H1 (cell line): ENCODE results near the gene AFF2.

ENCODE experiments used
- CTCF ChIP-seq, 3 experiments: IDR thresholded peaks; 1 replicate in 2 of 3; 2 replicates in 1 of 3; pipeline versions ENCODE4 v1.5.1 to v1.6.1; 2011; ENCODE audit warnings: low read length in 3 of 3, mild to moderate bottlenecking in 3 of 3, inconsistent platforms in 2 of 3, low read depth in 1 of 3, moderate library complexity in 1 of 3; ENCODE audit not compliant: insufficient read depth in 1 of 3; ENCODE audit errors: control extremely low read depth in 1 of 3
- EZH2 ChIP-seq: fragments of 200-600 bp; sonication (generic); IDR thresholded peaks from 2 replicates; pipeline ENCODE4 v1.7.1; 2012; ENCODE audit warnings: low read depth, mild to moderate bottlenecking, moderate library complexity, low read length, inconsistent platforms; ENCODE audit not compliant: severe bottlenecking
- KDM1A ChIP-seq: fragments of 200-600, 300-600 bp; sonication (generic); IDR thresholded peaks from 2 replicates; pipeline ENCODE4 v1.7.1; 2016; ENCODE audit warnings: mild to moderate bottlenecking, low read length, borderline replicate concordance
- NANOG ChIP-seq: IDR thresholded peaks from 2 replicates; pipeline ENCODE4 v1.6.1; 2011; ENCODE audit warnings: low read length, low read depth, mild to moderate bottlenecking, inconsistent platforms; ENCODE audit not compliant: insufficient read depth, poor library complexity, severe bottlenecking
- POLR2A ChIP-seq, 2 experiments: IDR thresholded peaks; 1 replicate in 1 of 2; 2 replicates in 1 of 2; pipeline ENCODE4 v1.6.1; 2011; ENCODE audit warnings: low read depth in 2 of 2, low read length in 2 of 2, mild to moderate bottlenecking in 2 of 2; ENCODE audit errors: control extremely low read depth in 1 of 2
- POLR2AphosphoS5 ChIP-seq: IDR thresholded peaks from 2 replicates; pipeline ENCODE4 v1.6.1; 2011; ENCODE audit warnings: low read depth, low read length
- POU5F1 ChIP-seq: IDR thresholded peaks from 2 replicates; pipeline ENCODE4 v1.6.1; 2011; ENCODE audit warnings: low read depth, mild to moderate bottlenecking, low read length, moderate library complexity
- RAD21 ChIP-seq, 2 experiments: IDR thresholded peaks in 1 of 2; conservative IDR thresholded peaks in 1 of 2; 2 replicates each; pipeline ENCODE4 v1.6.1; 2011; ENCODE audit warnings: low read depth in 2 of 2, low read length in 2 of 2, improper control_type of control experiment in 1 of 2, inconsistent platforms in 1 of 2, mild to moderate bottlenecking in 1 of 2, moderate library complexity in 1 of 2
- SIN3A ChIP-seq, 2 experiments: IDR thresholded peaks in 1 of 2; conservative IDR thresholded peaks in 1 of 2; 2 replicates each; pipeline ENCODE4 v1.6.1; 2011 to 2012; ENCODE audit warnings: low read length in 2 of 2, improper control_type of control experiment in 1 of 2, low read depth in 1 of 2, mild to moderate bottlenecking in 1 of 2
- SP1 ChIP-seq: IDR thresholded peaks from 2 replicates; pipeline ENCODE4 v1.6.1; 2011; ENCODE audit warnings: low read depth, low read length

GRCh38 chrX:148917441-148917840 is 417.0 kb downstream of the AFF2 start:
- TF ChIP-seq POLR2AphosphoS5, result no peak
- no peak for TF ChIP-seq CTCF (IDR thresholded peaks at IDR 0.05; ENCODE audit: control extremely low read depth in 1 of 3, insufficient read depth in 1 of 3, low read depth in 1 of 3, low read length in 3 of 3)
- TF ChIP-seq POLR2A (IDR thresholded peaks at IDR 0.05; ENCODE audit: control extremely low read depth in 1 of 2, low read depth in 2 of 2, low read length in 2 of 2), result no peak
- TF ChIP-seq KDM1A, result no peak
- TF ChIP-seq EZH2, result no peak
- no peak for TF ChIP-seq POU5F1
- no peak for TF ChIP-seq NANOG
- TF ChIP-seq SP1, result no peak
- TF ChIP-seq RAD21 (IDR thresholded peaks at IDR 0.05 in 1 of 2, conservative IDR thresholded peaks at IDR 0.05 in 1 of 2; ENCODE audit: low read depth in 2 of 2, low read length in 2 of 2), result no peak
- no peak for TF ChIP-seq SIN3A (conservative IDR thresholded peaks at IDR 0.05 in 1 of 2, IDR thresholded peaks at IDR 0.05 in 1 of 2; ENCODE audit: low read depth in 1 of 2, low read length in 2 of 2)
